HCT116 (cell line): ENCODE data around the gene THSD4.

Experiments used
- CBX3 ChIP-seq: IDR thresholded peaks from 2 replicates; pipeline ENCODE4 v1.6.1; 2012; ENCODE audit warnings: low read depth
- CEBPB ChIP-seq: IDR thresholded peaks from 2 replicates; pipeline ENCODE4 v1.6.1; 2012; ENCODE audit warnings: low read depth
- CTCF ChIP-seq, 3 experiments: fragments of 200-600 bp in 1 of 3; sonication (generic) in 1 of 3; IDR thresholded peaks in 2 of 3; conservative IDR thresholded peaks in 1 of 3; 2 replicates each; pipeline ENCODE4 v1.5.1; 2012 to 2017; ENCODE audit warnings: low read depth in 2 of 3, low read length in 2 of 3, antibody characterized with exemption in 1 of 3, borderline replicate concordance in 1 of 3, control low read depth in 1 of 3, mild to moderate bottlenecking in 1 of 3, mixed read lengths in 1 of 3, mixed run types in 1 of 3, moderate library complexity in 1 of 3; ENCODE audit not compliant: insufficient read depth in 1 of 3
- POLR2A ChIP-seq: IDR thresholded peaks from 2 replicates; pipeline ENCODE4 v1.7.0; 2011; ENCODE audit warnings: borderline replicate concordance; ENCODE audit not compliant: insufficient read depth, insufficient read length; ENCODE audit errors: extremely low read depth

GRCh38 chr15:71511796-71512681 is 396.8 kb downstream of the THSD4 start:
- no peak for TF ChIP-seq CEBPB
- TF ChIP-seq CBX3 = no peak
- TF ChIP-seq CTCF (IDR thresholded peaks at IDR 0.05 in 2 of 3, conservative IDR thresholded peaks at IDR 0.05 in 1 of 3; ENCODE audit: borderline replicate concordance in 1 of 3, insufficient read depth in 1 of 3, low read depth in 2 of 3, low read length in 2 of 3) = no peak
- TF ChIP-seq POLR2A = no peak
